Dermis microvascular lymphatic vessel endothelial cell (primary cell): ENCODE measurements around the gene NODAL. TPM values are rescaled to one million over a fixed set of nuclear protein-coding genes. Genes with fewer than 3 reads are reported as not detected.

Experiments used
- total RNA-seq: library from RNA; depleted of rRNA; stranded (reverse); fragments of >200 nt; gene quantifications from 2 replicates; pipeline ENCODE4 v1.2.1, GENCODE V29; 2014

The NODAL gene
- total RNA-seq, 1 donor from 2014 or later: not detected

Other genes starting within 250 kb of the NODAL start
- 109 and 147 TPM in 2 replicates for gene PPA1, start 208.3 kb downstream of the NODAL start, total RNA-seq
- gene NPFFR1, start 157.7 kb downstream of the NODAL start, total RNA-seq: not detected in 2 replicates
- 3.4 and 3.5 TPM in 2 replicates for gene LRRC20, start 59.1 kb downstream of the NODAL start, total RNA-seq
- gene EIF4EBP2, start 37.5 kb downstream of the NODAL start, total RNA-seq: 21.8 and 27.8 TPM in 2 replicates
- gene PALD1, start 37.1 kb upstream of the NODAL start, total RNA-seq: 177 and 179 TPM in 2 replicates
- not detected in 2 replicates for gene PRF1, start 161.1 kb upstream of the NODAL start, total RNA-seq
- under 0.01 TPM in 1 of 2 replicates, not detected in the other for gene ADAMTS14, start 230.8 kb upstream of the NODAL start, total RNA-seq